ACC112 (cell line): ENCODE results near the gene PCDHA1.

Source experiments
- H2AFZ ChIP-seq: fragments of 200-600 bp; sonication (generic); one replicate; pipeline ENCODE4 v1.6.0; 2017; ENCODE audit warnings: antibody characterized with exemption, low read length; ENCODE audit not compliant: unreplicated experiment
- H3K27ac ChIP-seq: fragments of 200-600 bp; sonication (generic); 2 replicates; pipeline ENCODE4 v1.5.1; 2014; ENCODE audit warnings: low read depth, mild to moderate bottlenecking, antibody characterized with exemption, low read length, moderate library complexity
- H3K27me3 ChIP-seq: fragments of 200-600 bp; sonication (generic); 2 replicates; pipeline ENCODE4 v1.6.1; 2014; ENCODE audit warnings: mild to moderate bottlenecking, antibody characterized with exemption, low read length, moderate library complexity, mixed read lengths; ENCODE audit not compliant: insufficient read depth
- H3K36me3 ChIP-seq: fragments of 200-600 bp; sonication (generic); 2 replicates; pipeline ENCODE4 v1.6.1; 2016; ENCODE audit warnings: mild to moderate bottlenecking, antibody characterized with exemption, low read length, moderate library complexity, mixed read lengths; ENCODE audit not compliant: insufficient read depth
- H3K4me1 ChIP-seq: fragments of 200-600 bp; sonication (generic); one replicate; pipeline ENCODE4 v1.6.1; 2016; ENCODE audit warnings: low read length, mixed read lengths; ENCODE audit not compliant: insufficient read depth, unreplicated experiment, control insufficient read depth
- H3K4me3 ChIP-seq: fragments of 200-600 bp; sonication (generic); 2 replicates; pipeline ENCODE4 v1.5.1; 2014; ENCODE audit warnings: mild to moderate bottlenecking, low read depth, low read length
- H3K79me2 ChIP-seq: fragments of 200-600 bp; sonication (generic); one replicate; pipeline ENCODE4 v1.6.0; 2016; ENCODE audit warnings: low read length; ENCODE audit not compliant: control insufficient read depth, unreplicated experiment, insufficient read depth

Gene PCDHA1

DNA sequence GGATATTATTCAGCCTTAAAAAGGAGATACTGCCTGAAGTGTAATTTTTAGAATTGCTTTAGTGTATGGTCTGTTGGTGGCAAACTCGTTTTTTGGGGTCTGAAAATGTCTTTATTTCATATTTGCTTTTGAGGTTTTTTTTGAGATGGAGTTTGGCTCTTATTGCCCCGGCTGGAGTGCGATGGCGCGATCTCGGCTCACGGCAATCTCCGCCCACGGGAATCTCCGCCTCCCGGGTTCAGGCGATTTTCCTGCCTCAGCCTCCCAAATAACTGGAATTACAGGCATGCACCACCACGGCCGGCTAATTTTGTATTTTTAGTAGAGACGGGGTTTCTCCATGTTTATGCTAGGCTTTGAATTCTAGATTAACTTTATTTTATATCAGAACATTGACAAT is 245.1 kb downstream of the PCDHA1 start:
- no peak overlapping the region for H3K4me3 ChIP-seq
- H2AFZ ChIP-seq: no peak overlapping the region
- H3K27me3 ChIP-seq: no peaks in the 10 kb centered on the region
- no peaks in the 10 kb centered on the region for H3K4me1 ChIP-seq
- no peak overlapping the region for H3K27ac ChIP-seq
- no peaks in the 10 kb centered on the region for H3K36me3 ChIP-seq
- no peaks in the 10 kb centered on the region for H3K79me2 ChIP-seq

DNA sequence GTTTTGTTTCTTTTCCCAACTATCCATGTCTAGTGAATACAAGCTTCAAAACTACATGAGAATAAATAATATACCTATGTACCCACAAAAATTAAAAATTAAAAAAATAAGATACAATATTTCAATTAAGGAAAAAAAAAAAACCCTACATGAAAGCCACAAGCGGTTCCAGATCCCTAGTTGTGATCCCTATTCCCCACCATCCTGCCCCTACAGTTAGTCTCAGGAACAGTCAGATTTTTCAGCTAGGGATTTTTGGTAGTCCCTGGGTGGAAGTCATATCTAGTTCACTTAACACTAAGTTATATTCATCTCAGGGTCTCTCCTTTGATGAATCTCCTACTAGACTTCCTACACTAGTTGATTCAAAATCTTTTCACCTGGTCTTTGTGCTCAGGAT is 246.7 kb downstream of the PCDHA1 start:
- no peaks in the 10 kb centered on the region for H3K27me3 ChIP-seq
- no peak overlapping the region for H2AFZ ChIP-seq
- no peaks in the 10 kb centered on the region for H3K36me3 ChIP-seq
- no peak overlapping the region for H3K4me3 ChIP-seq
- H3K4me1 ChIP-seq: no peaks in the 10 kb centered on the region
- no peak overlapping the region for H3K27ac ChIP-seq
- no peaks in the 10 kb centered on the region for H3K79me2 ChIP-seq

DNA sequence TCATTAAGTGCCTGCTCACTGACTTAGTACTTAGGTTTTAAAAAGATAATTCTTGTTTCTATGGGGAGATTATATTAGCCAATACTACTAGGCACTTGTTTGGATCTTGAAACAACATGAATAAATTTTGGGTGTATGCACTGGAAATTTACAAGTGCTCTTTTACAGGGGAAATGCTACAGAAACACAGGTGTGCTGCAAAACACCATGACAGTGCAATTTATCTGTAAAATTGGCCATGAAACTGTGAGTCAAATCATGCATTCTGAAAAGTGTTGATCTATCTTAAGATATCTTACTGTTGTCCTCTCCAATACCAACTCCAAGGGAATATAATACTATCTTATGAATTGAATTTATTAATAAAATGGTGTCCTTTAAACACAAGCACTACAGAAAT is 253.1 kb downstream of the PCDHA1 start:
- no peak overlapping the region for H2AFZ ChIP-seq
- no peaks in the 10 kb centered on the region for H3K36me3 ChIP-seq
- no peak overlapping the region for H3K27ac ChIP-seq
- no peaks in the 10 kb centered on the region for H3K27me3 ChIP-seq
- H3K4me3 ChIP-seq: no peak overlapping the region
- no peaks in the 10 kb centered on the region for H3K79me2 ChIP-seq
- H3K4me1 ChIP-seq: no peaks in the 10 kb centered on the region

DNA sequence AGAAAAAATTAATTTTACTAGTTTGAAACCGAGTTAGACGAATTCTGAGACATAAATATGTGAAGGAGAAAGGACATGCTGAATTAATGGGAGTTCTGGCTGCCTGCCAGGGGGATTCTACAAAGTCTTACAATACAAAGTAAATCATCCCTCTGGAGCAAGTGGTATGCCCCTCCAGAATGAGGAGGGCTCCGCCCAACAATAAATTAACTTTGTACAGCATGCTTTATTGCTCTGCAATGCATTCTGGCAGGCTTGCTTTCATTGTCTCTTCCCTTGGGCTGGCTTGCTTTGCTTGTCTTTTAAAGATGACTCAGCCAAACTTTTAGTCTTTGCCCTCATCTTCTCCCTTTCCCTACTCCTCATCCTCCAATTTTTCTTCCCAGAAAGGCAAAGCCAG is 253.6 kb downstream of the PCDHA1 start:
- no peaks in the 10 kb centered on the region for H3K79me2 ChIP-seq
- no peak overlapping the region for H3K4me3 ChIP-seq
- no peak overlapping the region for H3K27ac ChIP-seq
- H3K4me1 ChIP-seq: no peaks in the 10 kb centered on the region
- H2AFZ ChIP-seq: no peak overlapping the region
- H3K27me3 ChIP-seq: no peaks in the 10 kb centered on the region
- no peaks in the 10 kb centered on the region for H3K36me3 ChIP-seq

DNA sequence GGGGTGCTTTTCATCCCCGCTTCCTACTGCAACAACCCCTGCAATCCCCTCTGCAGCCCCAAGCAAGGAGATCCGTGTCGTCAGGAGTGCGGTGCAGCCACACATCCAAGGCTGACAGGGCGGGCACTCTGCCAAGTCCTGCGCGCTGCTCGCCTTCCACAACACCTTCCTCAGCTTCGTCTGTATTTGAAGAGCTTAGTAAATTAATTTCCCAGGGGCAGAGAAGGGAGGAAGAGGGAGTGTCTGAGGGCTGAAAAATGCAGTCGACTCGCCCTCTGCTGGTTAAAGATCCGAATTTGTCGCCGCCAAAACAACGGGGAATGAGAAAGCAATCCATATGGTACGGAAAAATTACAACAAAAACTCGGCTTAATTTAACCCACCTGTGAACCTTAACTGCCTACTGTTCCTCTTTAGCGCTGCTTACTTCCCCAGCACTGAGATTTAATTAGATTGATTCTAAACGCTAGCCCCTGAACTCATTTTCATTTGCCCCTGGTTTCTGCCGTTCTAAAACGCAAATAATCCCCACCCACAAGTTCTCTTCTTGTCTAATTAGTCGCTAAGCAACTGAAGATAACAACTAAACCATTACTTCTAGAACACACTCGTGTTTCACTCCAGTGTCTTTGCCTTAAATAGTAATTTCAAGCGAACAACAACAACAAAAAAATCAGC is 254.3 kb downstream of the PCDHA1 start:
- Histone ChIP-seq H3K79me2 (no peaks in the 10 kb centered on the region), H2AFZ (peak overlapping the region; percentile 23), H3K27ac (no peak overlapping the region), H3K4me1 (no peaks in the 10 kb centered on the region), H3K27me3 (no peaks in the 10 kb centered on the region), H3K4me3 (no peak overlapping the region), H3K36me3 (no peaks in the 10 kb centered on the region)

DNA sequence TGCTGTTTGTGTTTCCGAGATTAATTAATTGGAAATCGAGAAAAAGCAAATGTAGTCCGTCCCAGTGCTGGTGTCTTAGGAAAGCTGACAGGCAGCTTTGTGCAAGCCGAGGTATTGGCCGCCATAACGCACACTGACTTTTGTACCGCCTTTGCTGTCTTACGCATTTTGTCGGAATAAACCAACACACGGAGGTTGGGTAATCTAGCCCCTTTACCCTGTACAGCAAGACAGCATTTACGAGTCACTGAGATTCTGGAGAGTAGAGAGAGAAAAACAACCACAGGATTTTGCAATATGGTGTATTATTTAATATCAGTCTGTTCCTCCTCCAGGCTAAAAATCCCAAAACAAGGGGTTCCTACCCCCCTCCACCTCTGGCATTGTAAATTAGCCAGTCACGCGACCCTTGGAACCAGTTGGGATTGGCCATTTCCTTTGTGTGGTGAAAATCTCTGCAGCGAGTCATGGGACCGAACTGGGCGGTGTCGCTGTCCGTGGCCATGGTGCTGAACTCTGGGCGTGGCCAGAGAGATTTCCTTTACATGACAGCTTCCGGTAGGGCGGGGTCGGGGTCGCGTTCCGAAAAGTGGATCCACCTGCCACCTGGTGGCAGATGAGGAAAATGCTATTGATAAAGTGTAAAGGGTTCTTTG is 255.0 kb downstream of the PCDHA1 start:
- H3K27me3 ChIP-seq: no peaks in the 10 kb centered on the region
- H3K4me3 ChIP-seq: no peak overlapping the region
- no peak overlapping the region for H3K27ac ChIP-seq
- peak overlapping the region; percentile 23 for H2AFZ ChIP-seq
- no peaks in the 10 kb centered on the region for H3K79me2 ChIP-seq
- no peaks in the 10 kb centered on the region for H3K4me1 ChIP-seq
- no peaks in the 10 kb centered on the region for H3K36me3 ChIP-seq

DNA sequence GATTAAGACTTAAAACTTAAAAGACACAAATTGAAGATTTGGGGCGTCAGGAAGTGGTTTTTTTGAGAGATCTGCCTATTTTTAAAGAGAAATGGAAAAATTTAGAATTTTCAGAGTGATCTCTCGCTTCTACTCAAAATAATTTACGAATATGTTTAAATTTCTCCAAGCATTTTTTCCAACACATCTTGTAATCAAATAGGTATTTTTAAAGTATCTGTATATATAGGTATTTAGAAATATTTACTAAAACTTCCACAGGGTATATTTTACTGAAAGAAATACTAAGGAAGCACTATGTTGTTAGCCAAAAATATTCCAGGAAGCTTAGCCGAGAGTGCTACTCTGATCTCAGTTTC is 255.5 kb downstream of the PCDHA1 start:
- H3K27ac ChIP-seq: no peak overlapping the region
- no peak overlapping the region for H3K4me3 ChIP-seq
- H3K36me3 ChIP-seq: no peaks in the 10 kb centered on the region
- H2AFZ ChIP-seq: no peak overlapping the region
- H3K4me1 ChIP-seq: no peaks in the 10 kb centered on the region
- no peaks in the 10 kb centered on the region for H3K27me3 ChIP-seq
- H3K79me2 ChIP-seq: no peaks in the 10 kb centered on the region

DNA sequence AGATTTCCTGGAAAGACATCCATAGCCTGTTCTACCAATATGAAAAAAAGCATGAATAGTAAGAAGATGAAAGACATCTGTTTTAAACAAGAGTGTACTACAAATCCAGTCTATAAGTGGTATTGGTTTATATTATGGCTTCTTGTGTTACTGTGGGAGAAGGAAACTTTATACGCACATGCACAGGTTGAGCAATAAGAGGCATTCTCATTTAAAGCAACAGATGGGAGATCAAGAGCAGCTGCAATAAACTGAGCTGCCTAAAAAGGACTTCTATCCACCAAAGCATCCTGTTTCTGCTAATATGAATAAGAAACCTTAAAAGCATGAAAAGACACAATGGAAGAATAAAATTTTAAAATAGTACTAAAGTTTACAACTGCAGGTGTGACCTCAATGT is 256.6 kb downstream of the PCDHA1 start:
- H3K27me3 ChIP-seq: no peaks in the 10 kb centered on the region
- H3K4me1 ChIP-seq: no peaks in the 10 kb centered on the region
- H2AFZ ChIP-seq: no peak overlapping the region
- H3K27ac ChIP-seq: no peak overlapping the region
- H3K4me3 ChIP-seq: no peak overlapping the region
- no peaks in the 10 kb centered on the region for H3K36me3 ChIP-seq
- H3K79me2 ChIP-seq: no peaks in the 10 kb centered on the region

DNA sequence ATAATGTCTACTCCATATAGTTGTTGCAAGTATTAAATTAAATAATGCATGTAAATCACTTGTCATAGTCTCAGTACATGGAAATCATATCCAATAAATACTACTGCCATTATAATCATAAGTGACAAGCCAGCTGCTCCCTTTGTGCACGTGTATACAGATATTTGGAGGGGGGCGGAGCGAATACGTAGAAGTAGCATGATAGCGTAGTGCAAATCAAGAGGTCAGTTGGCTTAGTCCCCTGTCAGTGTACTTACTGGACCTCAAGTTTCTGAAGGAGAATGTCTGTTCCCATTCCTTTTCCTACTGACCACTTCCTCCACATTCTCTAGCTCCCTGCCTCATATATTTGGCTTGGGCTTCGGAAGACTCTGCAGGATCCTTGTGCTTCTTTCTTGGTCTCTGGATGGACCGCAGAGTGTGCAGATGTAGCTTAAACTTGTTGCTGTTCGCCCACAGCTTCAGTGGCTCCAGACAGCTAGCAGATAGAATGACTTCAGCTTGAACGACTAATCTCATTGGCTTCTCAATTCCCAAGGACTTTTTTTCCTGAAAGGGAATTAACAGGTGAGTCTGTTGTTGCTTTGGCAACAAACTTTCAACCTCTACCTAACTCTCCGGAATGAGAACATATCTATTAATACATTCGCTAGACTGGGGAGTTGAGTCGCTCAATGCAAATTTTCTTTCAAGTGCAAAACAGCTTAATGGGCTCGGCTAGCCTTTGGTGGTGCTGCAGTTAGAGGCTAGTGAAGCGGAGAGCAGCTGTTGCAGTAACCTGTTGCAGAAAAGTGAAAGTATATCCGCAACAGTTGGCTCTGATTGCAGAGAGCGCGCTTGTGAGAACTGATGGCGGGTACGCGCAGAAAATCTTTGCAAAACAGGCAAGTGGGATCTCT is 264.9 kb downstream of the PCDHA1 start, which contains the start of gene PCDHB1:
Gene PCDHB1, plus strand, starts transcription at position 753 of the 899 bp plus-strand sequence. Its CDS starts 97 bp downstream, at position 850.
- peak within 1 kb of the TSS; percentile 14 for H2AFZ ChIP-seq
- H3K27me3 ChIP-seq: peaks cover 15% of the 10 kb centered on the region; the same call in 1 of the 2 replicates
- H3K4me1 ChIP-seq: no peaks in the 10 kb centered on the region
- no peak within 1 kb of the TSS for H3K27ac ChIP-seq
- no peaks in the 10 kb centered on the region for H3K36me3 ChIP-seq
- H3K4me3 ChIP-seq: no peak within 1 kb of the TSS
- no peaks in the 10 kb centered on the region for H3K79me2 ChIP-seq

DNA sequence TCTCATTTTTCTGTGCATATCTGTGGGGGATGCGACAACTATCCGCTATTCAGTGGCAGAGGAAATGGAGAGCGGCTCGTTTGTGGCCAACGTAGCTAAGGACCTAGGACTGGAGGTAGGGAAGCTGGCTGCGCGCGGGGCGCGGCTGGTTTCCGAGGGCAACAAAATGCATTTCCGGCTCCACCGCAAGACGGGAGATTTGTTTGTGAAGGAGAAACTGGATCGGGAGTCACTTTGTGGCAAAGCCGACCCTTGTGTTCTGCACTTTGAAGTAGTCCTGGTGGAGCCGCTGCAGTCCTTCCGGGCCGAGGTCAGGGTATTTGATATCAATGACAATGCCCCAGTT is 265.6 kb downstream of the PCDHA1 start:
- Histone ChIP-seq H3K4me3 (no peak overlapping the region), H3K27me3 (peaks cover 15% of the 10 kb centered on the region; the same call in 1 of the 2 replicates), H3K79me2 (no peaks in the 10 kb centered on the region)

More for the DNA sequence above, 265.6 kb downstream of the PCDHA1 start:
- no peak overlapping the region for H3K27ac ChIP-seq
- H3K4me1 ChIP-seq: no peaks in the 10 kb centered on the region
- H2AFZ ChIP-seq: peak overlapping the region; percentile 14
- H3K36me3 ChIP-seq: no peaks in the 10 kb centered on the region
